ENCODE measurements around the gene PRKAR1A.
"Not testable (repeated sequence)": the region's sequence is repeated elsewhere in the genome, so short reads cannot be mapped to it uniquely, and the experiment has no call there.

PRKAR1A gene

GRCh38 chr17:68511671-68512246, 471 bp upstream of the PRKAR1A start:
- DNase-seq: peak; percentile 59

DNA sequence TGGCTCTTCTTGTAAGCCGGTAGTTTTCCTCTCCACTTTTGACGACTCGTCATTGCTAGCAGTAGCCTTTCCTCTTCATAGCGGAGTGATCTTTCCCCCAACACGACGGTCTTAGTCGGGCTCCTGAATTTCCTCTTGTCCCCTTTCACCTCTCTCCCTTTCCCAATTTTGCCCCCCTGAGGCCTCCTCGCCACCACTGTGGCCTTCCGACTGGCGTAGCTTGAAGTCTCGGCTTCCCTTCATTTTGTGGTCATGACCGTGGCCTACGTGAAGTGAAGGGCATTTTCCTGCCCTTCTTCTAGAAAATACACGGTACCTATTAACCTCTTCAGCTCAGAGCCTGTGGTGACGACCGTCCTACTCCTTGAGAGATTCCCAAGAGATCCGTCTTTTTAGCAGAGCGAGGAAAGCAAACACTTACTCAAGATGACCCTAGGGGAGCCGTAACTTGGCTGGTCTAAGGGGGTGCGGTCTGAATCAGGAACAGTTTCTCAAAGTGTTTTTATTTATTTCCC, 787 bp downstream of the PRKAR1A start:
- DNase-seq: no peak

DNA sequence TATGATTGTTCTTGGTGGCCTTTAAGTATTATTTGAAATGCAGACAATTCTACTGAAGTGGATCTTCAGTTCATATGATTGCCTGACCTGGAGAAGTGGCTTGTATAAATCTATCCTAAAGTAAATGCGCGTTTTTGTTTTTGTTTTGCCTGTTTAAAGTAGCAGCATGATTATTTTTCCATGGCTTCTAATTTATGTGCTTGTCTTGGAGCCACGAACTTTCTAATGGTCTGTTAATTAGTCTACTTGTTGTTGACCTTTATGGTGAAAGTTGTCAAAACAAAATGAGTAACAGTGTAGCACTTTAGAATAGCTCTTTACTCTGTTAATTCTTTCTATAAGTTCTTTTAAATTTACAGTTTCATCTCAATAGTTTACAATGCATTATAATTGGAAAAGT, 1.7 kb downstream of the PRKAR1A start:
- no peak for DNase-seq

GRCh38 chr17:68514831-68515635, 2.8 kb downstream of the PRKAR1A start:
- DNase-seq: no peak

DNA sequence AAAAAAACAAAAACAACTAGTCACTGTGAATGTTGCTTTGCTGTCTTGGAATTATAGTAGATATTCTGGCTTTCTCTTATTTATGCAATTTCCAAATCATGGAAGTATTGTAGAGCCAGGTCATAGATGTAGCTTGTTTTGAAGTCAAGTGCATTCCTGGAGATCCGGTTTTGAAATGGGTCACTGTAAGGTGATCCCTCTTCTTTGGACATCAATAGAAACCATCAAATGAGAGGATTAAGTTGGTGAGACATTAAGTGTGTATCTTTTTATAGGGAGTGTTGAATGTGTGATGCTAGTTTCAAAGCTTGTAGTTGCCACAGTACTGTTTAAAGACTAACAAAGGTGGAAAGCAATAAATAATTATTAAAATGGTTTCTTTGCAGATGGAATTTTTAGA, 4.5 kb downstream of the PRKAR1A start:
- DNase-seq: no peak

GRCh38 chr17:68517605-68518004, 5.4 kb downstream of the PRKAR1A start:
- DNase-seq: not testable (repeated sequence)

GRCh38 chr17:68518063-68518815, 6.0 kb downstream of the PRKAR1A start:
- DNase-seq: no peak

- DNase-seq: not testable (repeated sequence)
These were observed 6.8 kb downstream of the PRKAR1A start for GRCh38 chr17:68519051-68519450.

DNA sequence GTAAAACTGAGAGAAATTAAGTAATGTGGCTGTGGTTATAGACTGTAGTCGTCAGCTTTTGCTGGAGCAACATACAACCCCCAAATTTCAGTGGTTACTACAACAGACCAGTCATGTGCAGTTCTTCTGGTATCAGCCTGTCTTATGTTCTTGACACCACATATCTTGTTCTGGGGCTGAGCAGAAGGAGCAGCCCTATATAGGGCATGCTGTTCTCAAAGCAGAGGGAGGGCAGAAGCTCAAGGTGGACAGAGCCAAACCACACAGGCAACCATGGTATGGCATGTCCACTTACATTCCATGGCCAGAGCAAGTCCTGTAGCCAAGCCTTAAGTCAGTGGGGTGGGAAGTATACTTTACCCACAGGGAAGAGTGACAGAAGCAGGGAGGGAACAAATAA, 7.7 kb downstream of the PRKAR1A start:
- DNase-seq: no peak

DNA sequence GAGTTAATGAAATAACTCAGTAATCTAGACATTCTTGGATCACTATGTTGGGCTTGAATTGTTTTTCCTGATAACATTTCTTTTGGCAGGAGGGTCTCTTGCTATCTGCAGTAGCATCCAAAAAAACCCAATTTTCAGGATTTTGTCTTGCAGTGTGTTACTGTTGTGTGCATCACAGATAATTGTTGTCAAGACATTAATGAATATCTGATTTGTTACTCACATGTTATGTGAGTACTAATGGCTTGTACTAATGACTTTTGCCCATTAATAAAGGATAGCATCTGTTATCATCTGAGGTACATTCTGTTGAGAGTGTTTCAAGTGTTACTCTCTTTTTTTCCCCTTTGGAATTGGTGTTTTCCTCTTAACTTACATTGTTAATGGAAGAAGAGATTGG, 10.0 kb downstream of the PRKAR1A start:
- DNase-seq: no peak

- DNase-seq: no peak
These were observed 14.3 kb downstream of the PRKAR1A start for GRCh38 chr17:68526548-68526947.

DNA sequence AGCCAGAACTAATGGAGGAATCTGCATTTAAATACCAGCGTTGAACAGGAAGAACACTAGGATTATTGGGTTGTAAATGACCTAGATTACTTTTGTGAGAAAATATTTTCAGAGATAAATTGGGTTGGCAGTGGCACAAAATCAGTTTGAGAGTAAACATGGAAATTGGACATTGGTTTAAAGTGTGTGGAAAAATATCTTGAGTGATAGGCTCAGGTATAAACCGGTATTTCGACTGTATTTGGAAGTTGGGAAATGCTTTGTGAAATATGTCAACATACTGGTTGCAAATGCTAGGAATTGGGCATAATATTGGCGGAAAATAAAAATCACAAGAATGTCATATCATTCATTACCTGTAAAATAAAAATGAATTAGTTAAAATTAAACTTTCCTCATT, 15.1 kb downstream of the PRKAR1A start:
- DNase-seq: no peak

DNA sequence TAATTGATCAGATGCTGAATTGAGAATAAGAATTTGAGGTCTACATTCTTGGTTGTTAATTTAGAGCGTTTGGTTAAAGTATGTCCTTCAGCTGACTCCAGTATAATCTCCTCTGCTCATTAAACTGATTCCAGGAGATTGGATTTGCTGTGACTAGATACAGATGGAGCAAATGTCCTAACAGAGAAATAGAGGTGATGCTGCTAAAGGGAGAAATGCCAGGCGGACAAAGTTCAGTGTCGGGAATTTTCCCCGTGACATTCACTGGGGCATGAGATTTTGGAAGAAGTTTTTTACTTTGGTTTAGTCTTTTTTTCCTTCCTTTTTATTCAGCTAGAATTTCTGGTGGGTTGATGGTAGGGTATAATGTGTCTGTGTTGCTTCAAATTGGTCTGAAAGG, 19.0 kb downstream of the PRKAR1A start:
- no peak for DNase-seq

DNA sequence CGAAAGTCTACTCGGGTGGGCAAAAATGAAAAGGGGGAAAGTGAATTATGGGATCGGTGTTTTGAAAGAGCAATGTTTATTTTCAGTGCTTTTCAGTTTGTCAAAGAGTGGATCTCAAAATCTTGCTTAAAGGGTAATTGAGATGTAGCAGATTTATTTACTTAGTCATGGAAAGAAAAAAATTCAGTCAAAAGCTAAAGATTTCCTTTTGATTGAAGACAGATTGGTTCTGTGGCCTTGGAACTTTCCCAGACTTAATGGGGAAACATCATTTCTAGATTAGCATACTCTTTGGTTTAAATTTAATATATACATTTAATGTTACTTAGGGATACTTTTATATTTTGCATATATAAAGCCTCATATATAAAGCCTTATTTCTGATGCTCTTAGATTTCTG, 20.6 kb downstream of the PRKAR1A start:
- no peak for DNase-seq

GRCh38 chr17:68533887-68534694, 21.9 kb downstream of the PRKAR1A start:
- DNase-seq: peak; percentile 39

DNA sequence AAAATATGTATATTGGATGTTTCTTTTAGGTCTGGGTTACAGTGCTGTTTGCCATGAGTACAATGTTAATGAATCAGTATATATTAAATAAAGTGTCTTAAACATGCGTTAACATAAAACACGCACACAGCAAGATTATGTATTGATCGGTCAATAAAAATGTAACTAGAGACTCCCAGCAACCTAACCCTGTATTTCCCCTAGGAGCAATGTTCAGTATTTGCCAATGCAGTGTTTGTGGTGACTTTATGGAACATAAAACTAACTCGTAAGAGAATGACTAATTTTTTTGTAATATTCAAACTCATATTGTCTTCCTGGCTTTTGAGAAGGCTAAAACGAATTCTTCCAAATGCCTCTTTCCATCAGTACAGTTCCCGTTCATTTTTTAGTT, 22.5 kb downstream of the PRKAR1A start:
- DNase-seq: no peak

DNA sequence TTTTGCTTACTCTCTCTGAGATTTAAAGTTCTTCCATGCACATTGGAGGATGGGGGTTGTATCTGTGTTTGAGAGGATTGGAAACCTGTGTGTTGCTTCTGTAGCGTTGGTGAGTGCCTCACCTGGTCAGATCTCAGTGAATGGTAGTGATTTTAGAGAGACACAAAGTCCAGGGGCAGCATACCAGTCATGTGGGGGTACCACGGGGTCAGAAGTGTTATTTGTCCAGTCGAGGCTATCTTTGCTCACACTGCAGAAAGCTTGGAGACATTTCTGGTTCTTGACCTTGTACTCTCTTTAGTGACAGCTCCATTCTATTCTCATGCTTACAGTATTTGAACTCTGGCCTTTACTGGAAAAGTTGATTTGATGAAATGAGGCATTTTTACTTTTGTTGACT, 23.7 kb downstream of the PRKAR1A start:
- DNase-seq: no peak

DNA sequence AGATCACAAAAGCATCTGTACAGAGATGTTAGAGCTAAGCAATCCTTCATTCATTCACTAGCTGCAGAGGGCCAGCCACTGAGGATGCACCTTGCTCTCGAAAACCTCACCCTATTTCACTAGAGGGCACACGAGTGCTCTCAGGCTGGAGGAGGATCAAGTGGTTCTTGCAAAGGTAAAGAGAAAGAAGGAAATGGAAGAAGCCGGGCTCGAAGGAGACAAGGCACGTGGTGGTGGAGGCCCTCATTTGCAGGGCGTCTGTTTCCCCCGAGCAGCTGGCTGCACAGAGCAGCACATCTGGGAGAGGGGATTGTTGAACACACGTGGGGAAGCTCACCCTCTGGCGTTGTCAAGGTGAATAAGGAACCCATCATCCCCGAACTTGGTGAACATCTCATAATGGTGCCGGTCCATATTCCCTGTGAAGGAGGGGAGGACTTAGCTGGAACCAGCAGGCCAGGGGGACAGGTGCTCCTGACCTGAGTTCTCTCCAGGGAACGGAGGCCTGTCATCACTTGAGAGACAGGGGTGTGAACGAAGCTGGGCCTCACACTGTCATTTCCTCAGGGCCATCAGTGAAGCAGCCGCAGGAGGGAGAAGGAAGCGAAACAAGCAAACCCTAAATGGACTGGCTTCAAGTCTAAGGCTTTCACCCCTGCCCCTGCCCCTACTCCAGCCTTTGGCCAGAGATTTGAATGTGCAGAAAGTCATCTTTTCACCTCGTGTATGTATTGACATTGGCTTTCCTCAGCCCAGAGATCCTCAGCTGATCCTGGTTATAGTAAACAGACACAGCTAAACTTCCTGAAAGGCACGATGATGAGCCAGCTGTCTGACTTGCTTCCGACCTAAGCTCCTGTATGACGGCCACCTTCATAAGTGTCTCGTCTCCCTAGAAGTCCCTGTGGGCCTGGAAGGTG, 27.6 kb downstream of the PRKAR1A start:
- no peak for DNase-seq

DNA sequence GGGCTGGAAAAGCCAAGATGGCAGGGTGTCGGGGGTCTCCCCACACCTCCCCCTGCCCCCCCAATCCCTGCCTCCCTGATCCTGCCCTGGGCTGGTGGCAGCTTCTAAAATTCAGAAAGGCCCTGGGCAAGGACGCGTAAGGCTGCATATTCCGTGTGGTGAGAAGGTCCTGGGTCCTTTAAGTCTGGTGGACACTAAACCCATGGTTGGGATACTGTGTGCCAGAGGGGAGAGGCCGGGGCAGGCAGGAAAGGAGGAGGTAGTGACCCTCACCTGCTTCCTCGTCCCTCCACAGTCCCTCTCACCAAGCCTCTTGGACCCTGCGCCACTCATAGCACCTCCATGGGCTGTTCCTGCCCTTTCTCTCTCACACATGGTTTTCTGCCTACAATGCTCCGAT, 28.8 kb downstream of the PRKAR1A start:
- DNase-seq: no peak

- no peak for DNase-seq
These were observed 29.6 kb downstream of the PRKAR1A start for GRCh38 chr17:68541816-68542215.

DNA sequence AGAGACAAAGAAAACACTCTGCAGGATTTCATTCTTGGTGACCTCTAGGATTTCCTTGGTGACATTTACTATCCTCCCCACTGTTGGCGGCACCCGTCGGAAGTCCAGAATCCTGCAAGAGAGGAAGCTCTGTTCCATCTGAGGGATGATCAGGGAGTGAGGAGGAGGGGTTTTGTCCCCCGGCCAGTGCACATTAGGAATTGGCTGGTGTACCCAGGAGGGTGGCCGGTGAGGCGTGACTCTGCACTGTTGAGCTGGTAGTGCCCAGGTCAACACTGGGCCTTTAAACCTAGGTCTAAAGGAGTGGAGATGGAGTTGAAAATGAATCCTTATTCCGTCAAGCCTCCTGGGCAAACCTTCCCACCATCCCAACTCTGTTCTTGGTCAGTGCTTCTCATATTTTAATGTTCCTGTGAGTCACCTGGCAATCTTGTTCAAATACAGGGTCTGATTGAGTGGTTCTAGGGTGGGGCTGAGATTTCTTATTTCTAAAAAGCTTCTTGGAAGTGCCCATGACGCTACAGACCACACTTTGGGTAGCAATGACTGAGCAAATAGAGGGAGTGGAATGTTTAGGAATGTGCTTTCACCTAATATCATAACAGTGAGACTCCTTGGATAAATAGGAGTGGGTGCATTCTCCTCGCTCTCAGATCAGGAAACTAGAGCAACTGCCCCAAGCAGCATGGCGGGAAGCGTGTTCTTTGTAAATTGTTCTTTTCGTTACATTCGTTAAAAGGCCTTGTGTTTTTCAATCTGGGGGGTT, 30.7 kb downstream of the PRKAR1A start:
- no peak for DNase-seq
